Measurements from ENCODE around the gene F12.

Gene F12

GRCh38 chr5:177364159-177364962 lies 45.0 kb downstream of the F12 start:
- peak overlapping the region; percentile 35 for H4K8ac ChIP-seq (ENCODE audit: low read length)
- peaks cover 0 to 52% of the 10 kb centered on the region in 2 experiments for H3K27me3 ChIP-seq (ENCODE audit: control insufficient read depth in 1 of 2, insufficient read depth in 1 of 2, low read length in 2 of 2)
- H2BK5ac ChIP-seq (ENCODE audit: low read depth, low read length, poor library complexity, severe bottlenecking) = no peak overlapping the region
- H3K23ac ChIP-seq (ENCODE audit: low read length in 2 of 2) = no peak overlapping the region
- H3K9me3 ChIP-seq (ENCODE audit: control insufficient read depth, low read length) = no peaks in the 10 kb centered on the region
- peak overlapping the region in 1 of 2 experiments; percentile 28 for H2BK12ac ChIP-seq (ENCODE audit: low read length in 2 of 2)
- no peak overlapping the region for H3K9ac ChIP-seq (ENCODE audit: low read length)
- no peak overlapping the region for H3K27ac ChIP-seq (ENCODE audit: low read length, poor library complexity, severe bottlenecking)
- peak overlapping the region; percentile 60 for H4K91ac ChIP-seq (ENCODE audit: low read length)
- H3K14ac ChIP-seq (ENCODE audit: low read length in 2 of 2) = no peak overlapping the region
- H3K4ac ChIP-seq (ENCODE audit: low read depth in 1 of 2, low read length in 2 of 2) = peak overlapping the region; percentile 20 to 35
- no peak overlapping the region for H2AFZ ChIP-seq (ENCODE audit: low read depth, low read length)
- H3K4me2 ChIP-seq (ENCODE audit: low read length, poor library complexity, severe bottlenecking) = no peak overlapping the region
- H3K79me1 ChIP-seq (replicated peaks; ENCODE audit: low read length, poor library complexity, severe bottlenecking) = no peaks in the 10 kb centered on the region
- no peak overlapping the region for H2BK120ac ChIP-seq (ENCODE audit: low read depth, low read length)
- H2AK5ac ChIP-seq (ENCODE audit: low read length, severe bottlenecking) = no peak overlapping the region
- H3K4me1 ChIP-seq (ENCODE audit: control insufficient read depth, insufficient read depth, low read depth, low read length) = peaks cover 32% of the 10 kb centered on the region
- WGBS = 81% methylated on average over 11 of the region's 11 CpGs
- H3K18ac ChIP-seq (ENCODE audit: low read depth in 1 of 2, low read length in 2 of 2) = peak overlapping the region in 1 of 2 experiments; percentile 9
- DNase-seq = no peak
- H2BK15ac ChIP-seq (ENCODE audit: low read depth, poor library complexity, severe bottlenecking) = no peak overlapping the region
- no peak overlapping the region for H3K4me3 ChIP-seq (ENCODE audit: insufficient read depth in 1 of 2, low read depth in 1 of 2, low read length in 2 of 2)
- no peaks in the 10 kb centered on the region for H3K36me3 ChIP-seq (ENCODE audit: control insufficient read depth in 1 of 2, insufficient read depth in 2 of 2, low read depth in 1 of 2, low read length in 2 of 2)

DNA sequence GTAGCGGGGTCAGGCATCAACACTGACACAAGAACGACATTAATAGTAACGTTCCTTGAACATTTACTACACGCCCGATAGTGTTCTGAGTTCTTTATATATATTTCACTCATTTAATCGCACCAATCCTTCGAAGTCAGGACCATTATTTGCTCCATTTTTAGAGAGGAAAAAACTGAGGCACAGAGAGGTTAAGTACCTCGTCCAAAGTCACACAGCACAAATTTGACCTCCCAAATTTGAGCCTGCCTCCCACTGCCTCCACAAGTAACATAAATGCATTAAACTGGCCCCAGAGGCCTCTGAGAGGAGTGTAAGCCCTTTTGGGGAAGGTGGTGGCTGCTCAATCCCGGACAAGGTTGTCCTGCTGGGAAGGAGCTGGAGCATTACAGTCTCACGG lies 45.8 kb downstream of the F12 start:
- Histone ChIP-seq H3K4me1 (ENCODE audit: control insufficient read depth, insufficient read depth, low read depth, low read length) (peaks cover 31% of the 10 kb centered on the region), H2BK5ac (ENCODE audit: low read depth, low read length, poor library complexity, severe bottlenecking) (no peak overlapping the region), H3K36me3 (ENCODE audit: control insufficient read depth in 1 of 2, insufficient read depth in 2 of 2, low read depth in 1 of 2, low read length in 2 of 2) (no peaks in the 10 kb centered on the region), H2BK120ac (ENCODE audit: low read depth, low read length) (no peak overlapping the region), H2AFZ (ENCODE audit: low read depth, low read length) (peak overlapping the region; percentile 18), H4K91ac (ENCODE audit: low read length) (no peak overlapping the region), H3K9me3 (ENCODE audit: control insufficient read depth, low read length) (no peaks in the 10 kb centered on the region), H2BK15ac (ENCODE audit: low read depth, poor library complexity, severe bottlenecking) (no peak overlapping the region), H3K27ac (ENCODE audit: low read length, poor library complexity, severe bottlenecking) (no peak overlapping the region), H3K9ac (ENCODE audit: low read length) (no peak overlapping the region), H3K27me3 (ENCODE audit: control insufficient read depth in 1 of 2, insufficient read depth in 1 of 2, low read length in 2 of 2) (peaks cover 0 to 54% of the 10 kb centered on the region in 2 experiments), H3K18ac (ENCODE audit: low read depth in 1 of 2, low read length in 2 of 2) (no peak overlapping the region), H3K4ac (ENCODE audit: low read depth in 1 of 2, low read length in 2 of 2) (no peak overlapping the region), H4K8ac (ENCODE audit: low read length) (peak overlapping the region; percentile 7), H2BK12ac (ENCODE audit: low read length in 2 of 2) (no peak overlapping the region), H3K23ac (ENCODE audit: low read length in 2 of 2) (no peak overlapping the region), H3K14ac (ENCODE audit: low read length in 2 of 2) (no peak overlapping the region), H3K79me1 (replicated peaks; ENCODE audit: low read length, poor library complexity, severe bottlenecking) (no peaks in the 10 kb centered on the region), H2AK5ac (ENCODE audit: low read length, severe bottlenecking) (peak overlapping the region; percentile 40), H3K4me2 (ENCODE audit: low read length, poor library complexity, severe bottlenecking) (peak overlapping the region; percentile 89), H3K4me3 (ENCODE audit: insufficient read depth in 1 of 2, low read depth in 1 of 2, low read length in 2 of 2) (peak overlapping the region; percentile 60 to 61)
- 64% methylated on average over 8 of the region's 10 CpGs for WGBS
- DNase-seq = no peak

- no peak overlapping the region for H3K27ac ChIP-seq (ENCODE audit: low read length, poor library complexity, severe bottlenecking)
- no peak overlapping the region for H3K4ac ChIP-seq (ENCODE audit: low read depth in 1 of 2, low read length in 2 of 2)
- H3K27me3 ChIP-seq (ENCODE audit: control insufficient read depth in 1 of 2, insufficient read depth in 1 of 2, low read length in 2 of 2) = peaks cover 0 to 54% of the 10 kb centered on the region in 2 experiments
- H3K9ac ChIP-seq (ENCODE audit: low read length) = peak overlapping the region; percentile 26
- peak overlapping the region; percentile 57 for H4K91ac ChIP-seq (ENCODE audit: low read length)
- no peaks in the 10 kb centered on the region for H3K79me1 ChIP-seq (replicated peaks; ENCODE audit: low read length, poor library complexity, severe bottlenecking)
- H3K4me1 ChIP-seq (ENCODE audit: control insufficient read depth, insufficient read depth, low read depth, low read length) = peaks cover 32% of the 10 kb centered on the region
- H2BK15ac ChIP-seq (ENCODE audit: low read depth, poor library complexity, severe bottlenecking) = peak overlapping the region; percentile 83
- WGBS = 11% methylated on average over 43 of the region's 59 CpGs
- H3K14ac ChIP-seq (ENCODE audit: low read length in 2 of 2) = peak overlapping the region in 1 of 2 experiments; percentile 79
- peak overlapping the region; percentile 64 to 88 for H3K18ac ChIP-seq (ENCODE audit: low read depth in 1 of 2, low read length in 2 of 2)
- H2BK120ac ChIP-seq (ENCODE audit: low read depth, low read length) = peak overlapping the region; percentile 23
- no peaks in the 10 kb centered on the region for H3K9me3 ChIP-seq (ENCODE audit: control insufficient read depth, low read length)
- H2BK12ac ChIP-seq (ENCODE audit: low read length in 2 of 2) = peak overlapping the region in 1 of 2 experiments; percentile 43
- DNase-seq = peak; percentile 49
- H2BK5ac ChIP-seq (ENCODE audit: low read depth, low read length, poor library complexity, severe bottlenecking) = no peak overlapping the region
- H3K23ac ChIP-seq (ENCODE audit: low read length in 2 of 2) = no peak overlapping the region
- peak overlapping the region; percentile 89 for H3K4me2 ChIP-seq (ENCODE audit: low read length, poor library complexity, severe bottlenecking)
- no peaks in the 10 kb centered on the region for H3K36me3 ChIP-seq (ENCODE audit: control insufficient read depth in 1 of 2, insufficient read depth in 2 of 2, low read depth in 1 of 2, low read length in 2 of 2)
- H4K8ac ChIP-seq (ENCODE audit: low read length) = peak overlapping the region; percentile 73
- peak overlapping the region; percentile 89 for H2AFZ ChIP-seq (ENCODE audit: low read depth, low read length)
- H3K4me3 ChIP-seq (ENCODE audit: insufficient read depth in 1 of 2, low read depth in 1 of 2, low read length in 2 of 2) = peak overlapping the region; percentile 61 to 66
- H2AK5ac ChIP-seq (ENCODE audit: low read length, severe bottlenecking) = no peak overlapping the region
Observed at GRCh38 chr5:177362610-177363507, 46.5 kb downstream of the F12 start.

DNA sequence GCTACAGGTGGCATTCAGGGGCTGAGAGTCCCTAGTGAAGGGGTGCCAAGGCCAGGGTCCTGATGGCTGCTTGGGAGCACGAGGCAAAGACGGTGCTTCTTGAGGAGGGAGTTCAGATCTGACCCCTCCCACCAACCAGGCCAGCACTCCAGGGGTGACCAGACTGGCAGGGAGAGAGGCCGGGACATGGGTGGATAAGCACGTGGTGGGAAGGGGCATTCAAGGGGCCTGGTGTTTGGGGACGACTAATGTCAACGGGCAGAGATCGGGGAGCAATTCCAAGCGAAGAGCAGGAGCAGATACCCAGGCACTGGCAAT lies 47.1 kb downstream of the F12 start:
- peaks cover 32% of the 10 kb centered on the region for H3K4me1 ChIP-seq (ENCODE audit: control insufficient read depth, insufficient read depth, low read depth, low read length)
- H2BK120ac ChIP-seq (ENCODE audit: low read depth, low read length) = no peak overlapping the region
- no peak overlapping the region for H2BK12ac ChIP-seq (ENCODE audit: low read length in 2 of 2)
- no peaks in the 10 kb centered on the region for H3K9me3 ChIP-seq (ENCODE audit: control insufficient read depth, low read length)
- no peak for DNase-seq
- no peaks in the 10 kb centered on the region for H3K79me1 ChIP-seq (replicated peaks; ENCODE audit: low read length, poor library complexity, severe bottlenecking)
- 75% methylated on average over 8 of the region's 8 CpGs for WGBS
- H2AFZ ChIP-seq (ENCODE audit: low read depth, low read length) = no peak overlapping the region
- peak overlapping the region; percentile 6 for H4K91ac ChIP-seq (ENCODE audit: low read length)
- H3K14ac ChIP-seq (ENCODE audit: low read length in 2 of 2) = no peak overlapping the region
- H3K23ac ChIP-seq (ENCODE audit: low read length in 2 of 2) = no peak overlapping the region
- no peaks in the 10 kb centered on the region for H3K36me3 ChIP-seq (ENCODE audit: control insufficient read depth in 1 of 2, insufficient read depth in 2 of 2, low read depth in 1 of 2, low read length in 2 of 2)
- H2BK15ac ChIP-seq (ENCODE audit: low read depth, poor library complexity, severe bottlenecking) = no peak overlapping the region
- peak overlapping the region; percentile 4 for H2AK5ac ChIP-seq (ENCODE audit: low read length, severe bottlenecking)
- H3K27ac ChIP-seq (ENCODE audit: low read length, poor library complexity, severe bottlenecking) = no peak overlapping the region
- H4K8ac ChIP-seq (ENCODE audit: low read length) = no peak overlapping the region
- H3K4me2 ChIP-seq (ENCODE audit: low read length, poor library complexity, severe bottlenecking) = no peak overlapping the region
- H3K27me3 ChIP-seq (ENCODE audit: control insufficient read depth in 1 of 2, insufficient read depth in 1 of 2, low read length in 2 of 2) = peaks cover 0 to 55% of the 10 kb centered on the region in 2 experiments
- H3K18ac ChIP-seq (ENCODE audit: low read depth in 1 of 2, low read length in 2 of 2) = no peak overlapping the region
- H3K4ac ChIP-seq (ENCODE audit: low read depth in 1 of 2, low read length in 2 of 2) = no peak overlapping the region
- no peak overlapping the region for H3K4me3 ChIP-seq (ENCODE audit: insufficient read depth in 1 of 2, low read depth in 1 of 2, low read length in 2 of 2)
- no peak overlapping the region for H2BK5ac ChIP-seq (ENCODE audit: low read depth, low read length, poor library complexity, severe bottlenecking)
- H3K9ac ChIP-seq (ENCODE audit: low read length) = no peak overlapping the region
